ENCODE data around the gene GPR35. TPM values are rescaled to one million over a fixed set of nuclear protein-coding genes. Genes with fewer than 3 reads are reported as not detected.

GPR35 gene
- total and polyA plus RNA-seq, 2 of the 13 experiments (the other 11 are each of a cell fraction or from before 2014, with no cell fraction given) = 27.1 to 44.2 TPM

GRCh38 chr2:240628808-240629618 is 3.7 kb downstream of the GPR35 start:
- Histone ChIP-seq H3K36me3 (replicated peaks in 1 of 2; ENCODE audit: control insufficient read depth in 1 of 2, insufficient read depth in 2 of 2, low read length in 2 of 2) (no peaks in the 10 kb centered on the region; a peak in 2 of 5 replicates), H3K4me2 (ENCODE audit: low read depth, low read length) (no peak overlapping the region), H3K79me2 (ENCODE audit: insufficient read depth, low read length) (no peaks in the 10 kb centered on the region), H3K9me3 (ENCODE audit: low read length) (peaks cover 18% of the 10 kb centered on the region), H4K20me1 (ENCODE audit: insufficient read depth, low read length) (no peaks in the 10 kb centered on the region), H3K27me3 (ENCODE audit: control insufficient read depth in 1 of 2, insufficient read depth in 2 of 2, low read length in 2 of 2) (no peaks in the 10 kb centered on the region), H3K27ac (ENCODE audit: extremely low read length, insufficient read depth, low read length) (no peak overlapping the region), H3K4me3 (replicated peaks in 1 of 3; ENCODE audit: insufficient read depth in 1 of 3, low read depth in 2 of 3, low read length in 3 of 3) (no peak overlapping the region), H3K9ac (ENCODE audit: insufficient read depth, low read depth, low read length) (no peak overlapping the region), H3K4me1 (ENCODE audit: insufficient read depth, low read length) (peaks cover 46% of the 10 kb centered on the region), H2AFZ (ENCODE audit: low read length) (no peak overlapping the region)
- no peak for ATAC-seq
- CTCF ChIA-PET (ENCODE audit: low intra/inter-chr PET ratio, low total read pairs) = no interaction called here
- 71% methylated on average over 17 of the region's 20 CpGs for WGBS (ENCODE audit: low lambda C conversion rate)
- BruUV-seq (replicated peaks) = no TSS peak
- DNase-seq (ENCODE audit: low spot score) = no peak
- in situ Hi-C loops (cut with HindIII; ENCODE audit: extremely low pct_ligation_motif_present, low pct_unique_long_range_greater_than_20kb) = no loop called here
- POLR2A ChIA-PET = interaction anchor here (0.9 to 1.8 kb wide), 2 partner anchors 25 to 43 kb away, joined by 3 to 4 read pairs; partner anchors contain the start of gene CAPN10
- intact Hi-C loops (cut with micrococcal nuclease; ENCODE audit: unreplicated experiment) = no loop called here
- FAIRE-seq = no peak
- TF ChIP-seq BCL6 (CRISPR knock-in tag; IDR thresholded peaks at IDR 0.05) (no peak), SAP130 (CRISPR knock-in tag; IDR thresholded peaks at IDR 0.05; ENCODE audit: low read depth) (no peak), TCF7 (IDR thresholded peaks at IDR 0.05; ENCODE audit: low read depth) (no peak), ONECUT2 (CRISPR knock-in tag; IDR thresholded peaks at IDR 0.05) (no peak), FOXK2 (IDR thresholded peaks at IDR 0.05) (no peak), TBL1XR1 (IDR thresholded peaks at IDR 0.05; ENCODE audit: borderline replicate concordance, low read length, partially characterized antibody) (no peak), AGO1 (IDR thresholded peaks at IDR 0.05; ENCODE audit: low read depth, low read length, poor library complexity, severe bottlenecking) (peak; percentile 54), ZFP62 (CRISPR knock-in tag; IDR thresholded peaks at IDR 0.05) (no peak), SP140L (CRISPR knock-in tag; IDR thresholded peaks at IDR 0.05; ENCODE audit: borderline replicate concordance) (no peak), ZNF773 (CRISPR knock-in tag; IDR thresholded peaks at IDR 0.05; ENCODE audit: borderline replicate concordance) (no peak), AGO2 (optimal IDR thresholded peaks at IDR 0.05; ENCODE audit: low read depth, low read length) (peak; percentile 58), ZNF646 (CRISPR knock-in tag; IDR thresholded peaks at IDR 0.05) (no peak), TBX3 (IDR thresholded peaks at IDR 0.05; ENCODE audit: borderline replicate concordance) (no peak), DNMT3B (CRISPR knock-in tag; conservative IDR thresholded peaks at IDR 0.05) (no peak), PRDM10 (CRISPR knock-in tag; IDR thresholded peaks at IDR 0.05; ENCODE audit: low read depth) (no peak)
